D721Med (cell line): ENCODE results near the gene NEUROG1.

Experiments
- DNase-seq: peaks from one replicate; pipeline ENCODE4 v3.0.0; 2011; ENCODE audit warnings: low spot score; ENCODE audit not compliant: insufficient read length
- FAIRE-seq: peaks from 2 replicates; lab custom pipeline; 2011; peaks lifted over from hg19 to GRCh38; lab: Jason Lieb, UNC
- CTCF ChIP-seq: IDR thresholded peaks from 2 replicates; pipeline ENCODE4 v1.5.1; 2012; ENCODE audit warnings: mild to moderate bottlenecking, control low read depth; ENCODE audit not compliant: insufficient read depth; ENCODE audit errors: missing control alignments

NEUROG1 gene

GRCh38 chr5:135545099-135545498, 9.3 kb upstream of the NEUROG1 start:
- FAIRE-seq, result no peak
- no peak for TF ChIP-seq CTCF
- DNase-seq, result peak; percentile 63

GRCh38 chr5:135543485-135544304, 7.9 kb upstream of the NEUROG1 start:
- FAIRE-seq, result no peak
- TF ChIP-seq CTCF, result no peak
- no peak for DNase-seq

GRCh38 chr5:135543001-135543484, 7.3 kb upstream of the NEUROG1 start:
- DNase-seq (no peak), FAIRE-seq (no peak)
- no peak for TF ChIP-seq CTCF

GRCh38 chr5:135541807-135542502, 6.2 kb upstream of the NEUROG1 start:
- DNase-seq (no peak), FAIRE-seq (no peak)
- no peak for TF ChIP-seq CTCF

GRCh38 chr5:135539430-135540005, 3.8 kb upstream of the NEUROG1 start:
- DNase-seq (no peak), FAIRE-seq (no peak)
- no peak for TF ChIP-seq CTCF

- no peak for FAIRE-seq
- DNase-seq, result no peak
- TF ChIP-seq CTCF, result no peak
Observed at GRCh38 chr5:135538261-135538660, 2.5 kb upstream of the NEUROG1 start.

GRCh38 chr5:135537745-135538144, 2.0 kb upstream of the NEUROG1 start:
- FAIRE-seq, result no peak
- DNase-seq, result no peak
- no peak for TF ChIP-seq CTCF
